SHP77 (cell line): Measurements from ENCODE around the gene CLEC4A.
A peak's percentile ranks its signal among the peaks of the same experiment; 100 is the strongest.
"Not testable (repeated sequence)": the region's sequence is repeated elsewhere in the genome, so short reads cannot be mapped to it uniquely, and the experiment has no call there.

ENCODE experiments used
- DNase-seq, 2 experiments: peaks; one replicate each; lab custom pipeline; 2025; lab: John Stamatoyannopoulos, UW

Gene CLEC4A

DNA sequence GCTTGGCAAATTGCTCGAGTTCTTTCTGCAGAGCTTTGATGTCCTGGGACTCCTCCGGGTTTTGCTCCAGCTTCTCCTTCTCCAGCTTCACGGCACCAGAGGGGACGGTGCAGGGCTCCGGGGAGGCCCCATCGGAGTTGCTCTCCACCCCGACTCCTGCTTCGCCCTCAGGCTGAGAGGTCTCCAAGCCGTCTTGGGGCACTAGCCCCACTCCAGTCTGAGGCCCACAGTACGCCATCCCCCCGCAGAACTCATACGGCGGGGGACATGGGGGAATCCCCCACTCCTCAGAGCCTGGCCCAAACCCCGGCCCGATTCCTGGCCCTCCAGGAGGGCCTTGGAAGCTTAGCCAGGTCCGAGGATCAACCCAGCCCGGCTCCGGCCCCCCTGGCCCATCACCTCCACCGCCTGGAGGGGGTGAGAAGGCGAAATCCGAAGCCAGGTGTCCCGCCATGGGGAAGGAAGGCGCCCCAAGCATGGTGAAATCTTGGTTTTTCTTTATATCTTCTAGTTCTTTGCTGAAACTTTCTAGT, 11.0 kb downstream of the CLEC4A start:
- not testable (repeated sequence) for DNase-seq

DNA sequence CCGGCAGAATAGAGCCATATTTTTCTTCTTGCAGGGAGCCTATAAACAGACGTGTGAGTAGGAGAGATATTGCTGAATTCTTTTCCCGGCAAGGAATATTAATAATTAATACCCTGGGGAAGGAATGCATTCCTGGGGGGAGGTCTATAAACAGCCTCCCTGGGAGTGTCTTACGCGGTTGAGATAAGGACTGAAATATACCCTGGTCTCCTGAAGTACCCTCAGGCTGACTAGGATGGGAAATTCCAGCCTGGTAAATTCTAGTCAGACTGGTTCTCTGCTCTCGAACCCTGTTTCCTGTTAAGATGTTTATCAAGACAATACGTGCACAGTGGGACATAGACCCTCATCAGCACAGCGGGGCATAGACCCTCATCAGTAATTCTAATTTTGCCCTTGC, 18.2 kb downstream of the CLEC4A start:
- DNase-seq, result not testable (repeated sequence)

DNA sequence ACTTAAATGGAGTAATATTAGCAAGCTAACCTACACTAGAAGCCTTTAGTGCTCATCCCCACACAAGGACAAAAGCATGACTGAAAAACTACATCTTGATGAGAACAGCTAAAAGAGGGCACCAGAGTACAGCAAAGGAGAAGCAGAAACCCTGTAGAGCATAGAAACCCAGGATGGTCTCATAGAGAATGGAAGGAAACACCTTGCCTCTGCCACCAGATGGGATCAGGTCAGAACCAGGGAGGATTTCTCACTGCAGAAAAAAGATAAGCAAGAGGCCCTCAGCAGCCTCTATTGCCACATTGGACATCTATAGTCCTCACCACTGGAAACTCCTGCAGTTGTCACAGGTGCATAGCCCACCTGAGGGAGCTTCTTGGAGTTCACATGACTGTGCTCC, 19.8 kb downstream of the CLEC4A start:
- DNase-seq, result no peak

DNA sequence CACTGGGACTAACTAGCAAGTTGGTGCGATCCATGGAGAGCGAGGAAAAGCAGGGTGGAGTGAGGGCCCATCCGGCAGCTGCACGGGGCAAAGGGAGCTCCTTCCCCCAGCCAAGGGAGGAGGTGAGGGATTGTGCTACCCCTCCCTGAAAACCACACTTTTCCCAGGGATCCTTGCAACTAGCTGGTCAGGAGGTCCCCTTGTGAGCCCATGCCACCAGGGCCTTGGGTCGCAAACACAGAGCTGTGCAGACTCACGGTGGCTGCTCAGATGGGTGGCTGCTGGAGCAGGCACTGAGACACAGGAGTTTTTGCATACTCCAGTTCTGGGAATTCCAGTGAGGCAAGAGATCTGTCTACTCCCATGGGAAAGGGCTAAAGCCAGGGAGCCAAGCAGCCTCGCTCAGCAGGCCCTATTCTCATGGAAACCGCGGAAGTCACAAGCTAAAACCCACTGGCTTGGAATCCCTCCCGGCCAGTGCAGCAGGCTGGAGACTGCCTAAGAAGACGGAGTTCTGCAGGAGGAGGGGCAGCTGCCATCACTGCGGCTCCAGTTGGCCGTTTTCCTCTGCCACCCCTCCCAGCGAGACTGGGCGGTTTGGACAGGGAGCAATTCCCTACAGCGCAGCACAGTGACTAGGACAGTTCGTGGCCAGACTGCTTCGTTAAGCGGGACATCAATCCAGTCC, 22.5 kb downstream of the CLEC4A start:
- DNase-seq, result no peak

DNA sequence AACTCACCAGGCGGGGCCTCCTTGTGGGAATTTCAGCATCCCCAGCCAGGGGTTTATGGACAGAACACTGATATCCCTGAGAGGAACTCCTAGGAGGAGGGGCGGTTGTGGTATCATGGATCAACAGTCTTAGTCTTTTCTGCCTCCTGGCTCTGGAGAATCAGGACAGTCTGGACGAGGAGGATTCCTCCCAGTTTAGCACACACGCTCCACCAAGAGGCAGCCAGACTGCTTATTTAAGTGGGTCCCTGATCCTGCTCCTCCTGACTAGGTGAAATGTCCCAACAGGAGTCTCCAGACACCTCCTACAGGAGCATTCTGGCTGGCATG, 23.0 kb downstream of the CLEC4A start:
- DNase-seq, result no peak

DNA sequence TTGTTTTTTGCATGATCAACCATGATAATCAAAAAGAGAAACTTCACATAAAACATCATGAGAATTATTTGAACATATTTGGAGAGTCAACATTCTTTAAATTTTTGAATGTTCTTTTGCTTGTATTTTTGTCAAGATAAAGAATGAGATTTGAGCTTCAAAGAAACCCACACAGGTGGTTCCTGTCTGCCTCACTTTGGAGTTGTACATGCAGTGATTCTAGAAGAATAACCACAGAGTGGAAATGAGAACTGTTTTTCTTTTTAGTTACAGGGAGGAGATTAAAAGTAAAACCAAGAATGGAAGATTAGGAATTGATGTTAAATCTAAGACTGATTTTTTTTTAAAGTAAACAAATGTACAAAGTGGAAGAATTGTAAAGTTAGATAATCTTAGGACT, 31.1 kb downstream of the CLEC4A start:
- no peak for DNase-seq

DNA sequence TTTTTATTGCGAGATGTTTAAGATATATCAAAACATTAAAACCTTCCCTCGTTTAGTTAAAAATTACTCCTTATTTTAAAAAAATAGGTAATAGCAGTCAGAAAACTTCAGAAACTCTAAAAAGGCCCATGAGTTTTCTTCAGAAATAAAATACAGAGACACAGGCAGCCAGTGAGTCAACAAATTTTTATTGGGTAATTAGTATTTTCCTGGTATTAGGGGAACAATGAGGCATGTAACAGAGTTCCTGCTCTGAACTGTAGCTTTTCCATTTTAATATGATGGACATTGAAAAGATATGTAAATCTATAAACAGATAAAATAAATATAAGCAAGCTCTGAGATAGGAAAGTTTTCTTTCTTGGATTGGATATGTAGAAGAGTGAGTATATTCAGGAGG, 33.0 kb downstream of the CLEC4A start:
- no peak for DNase-seq

DNA sequence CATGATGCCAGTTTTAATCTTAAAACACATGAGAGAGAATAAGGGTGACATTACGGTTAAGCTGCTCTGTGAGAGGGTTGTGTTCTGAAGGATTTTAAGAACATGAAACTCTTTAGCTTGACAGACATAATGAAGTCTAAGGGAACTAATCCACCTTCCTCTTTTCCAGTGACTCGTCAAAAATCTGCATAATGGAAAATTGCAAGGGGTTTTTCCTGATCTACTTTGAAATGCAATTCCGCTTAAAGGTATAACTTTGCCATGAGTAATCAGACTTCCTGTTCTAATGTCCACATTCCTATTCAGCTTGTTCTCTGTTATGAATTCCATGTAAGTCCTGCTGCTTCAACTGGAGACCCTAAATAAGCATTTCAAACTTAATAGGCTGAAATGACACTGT, 33.4 kb downstream of the CLEC4A start, which contains the start of gene ZNF705A:
Gene ZNF705A (plus strand): TSS at position 171 of the 400 bp plus-strand sequence. CDS start 15,611 bp downstream, outside the sequence.
- no peak for DNase-seq

DNA sequence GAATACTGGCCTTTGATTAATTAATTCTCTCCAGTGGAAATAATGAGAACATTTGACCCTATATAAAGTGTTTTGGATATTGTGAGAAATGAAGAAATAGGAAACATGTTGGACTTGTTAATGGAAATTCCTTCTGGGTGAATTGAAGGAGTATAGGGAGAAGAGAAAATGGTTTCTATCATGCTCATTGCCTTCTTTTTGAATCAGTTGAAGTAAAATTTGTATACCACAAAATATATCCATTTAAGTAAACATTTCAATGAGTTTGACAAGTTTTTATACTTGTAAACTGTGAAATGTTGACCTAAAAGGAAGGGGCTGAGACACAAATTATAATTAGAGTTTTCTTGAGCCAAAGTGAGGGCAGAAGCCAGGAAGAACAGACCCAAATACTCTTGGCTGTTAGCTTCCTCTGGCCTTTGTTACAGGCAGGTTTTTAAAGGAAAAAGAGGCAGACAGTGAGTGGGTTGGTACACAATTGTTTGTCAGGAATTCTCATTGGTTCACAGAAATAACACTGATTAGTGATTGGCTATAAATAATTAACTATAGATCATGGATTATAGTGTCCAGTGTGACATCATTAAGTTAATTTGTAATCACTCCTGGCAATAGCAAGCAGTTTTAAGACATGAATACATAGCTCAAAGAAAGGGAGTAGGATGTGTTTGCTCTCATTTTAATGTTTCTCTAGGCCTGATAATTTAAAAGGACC, 34.2 kb downstream of the CLEC4A start:
- no peak for DNase-seq

DNA sequence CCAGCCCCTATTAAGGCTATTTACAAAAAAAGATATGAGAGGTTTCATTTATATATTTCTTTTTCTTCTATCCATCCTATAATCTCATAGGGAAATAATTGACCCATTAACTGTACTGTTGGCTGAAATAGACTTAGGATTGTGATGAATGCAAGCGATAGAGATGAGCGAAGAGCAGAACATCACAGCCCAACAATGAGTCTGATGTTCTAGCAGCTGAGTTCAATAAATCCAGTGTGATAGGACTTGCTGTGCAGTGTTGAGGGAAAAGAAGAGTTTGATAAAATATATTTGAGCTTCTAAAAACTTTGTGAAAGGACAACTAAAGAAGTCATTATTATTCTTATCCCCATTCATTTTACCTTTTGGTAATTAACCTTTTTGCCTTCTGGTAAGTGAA, 49.5 kb downstream of the CLEC4A start:
- not testable (repeated sequence) for DNase-seq

DNA sequence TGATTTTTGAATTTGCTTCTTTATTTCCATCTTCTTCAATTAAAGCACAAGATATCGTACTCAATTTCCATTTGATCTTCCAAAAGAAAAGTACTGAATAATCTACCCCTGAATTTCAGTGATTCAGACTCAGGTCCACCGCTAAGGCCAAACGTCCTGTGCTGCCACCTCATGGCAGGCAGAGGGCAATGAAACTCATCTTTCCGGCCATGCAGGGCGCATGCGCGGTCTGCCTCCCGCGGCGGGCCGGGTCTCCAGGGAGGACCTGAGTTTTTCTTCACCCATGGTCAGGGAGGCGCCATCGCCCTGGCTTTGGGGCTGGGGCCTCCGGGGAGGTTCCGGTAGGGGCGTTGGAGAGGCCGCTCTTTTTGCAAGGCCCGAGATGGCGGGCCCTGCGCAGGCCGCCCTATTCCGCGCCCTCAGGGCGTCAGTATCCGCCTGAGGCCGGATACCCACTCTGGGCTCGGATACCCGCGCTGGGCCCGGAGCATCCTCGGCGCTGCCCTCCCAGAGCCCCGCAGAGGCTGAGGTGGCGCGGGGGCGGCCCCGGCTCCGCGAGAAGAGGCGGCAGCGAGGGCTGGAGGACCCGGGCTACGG, 56.7 kb downstream of the CLEC4A start:
- DNase-seq, result peak in 1 of 2 experiments; percentile 12

DNA sequence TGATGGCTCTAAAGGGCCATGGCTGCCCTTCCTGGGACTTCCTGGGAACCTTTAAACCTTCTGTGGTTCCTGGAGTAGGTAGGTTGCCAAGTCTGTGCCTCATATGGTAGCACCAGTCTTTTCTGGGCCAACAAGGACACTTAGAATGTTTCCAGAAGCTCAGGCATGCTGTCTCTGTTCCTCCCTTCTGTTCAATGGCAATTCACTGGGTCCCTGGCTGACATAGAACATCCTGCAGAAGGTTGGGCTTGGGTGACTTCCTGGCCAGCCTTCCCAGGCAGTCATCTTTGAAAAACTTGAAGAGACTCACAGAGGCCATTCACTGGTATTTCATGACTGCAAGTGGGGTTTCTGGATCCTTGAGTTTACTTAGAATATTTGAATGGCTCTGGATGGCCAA, 57.9 kb downstream of the CLEC4A start:
- not testable (repeated sequence) for DNase-seq

DNA sequence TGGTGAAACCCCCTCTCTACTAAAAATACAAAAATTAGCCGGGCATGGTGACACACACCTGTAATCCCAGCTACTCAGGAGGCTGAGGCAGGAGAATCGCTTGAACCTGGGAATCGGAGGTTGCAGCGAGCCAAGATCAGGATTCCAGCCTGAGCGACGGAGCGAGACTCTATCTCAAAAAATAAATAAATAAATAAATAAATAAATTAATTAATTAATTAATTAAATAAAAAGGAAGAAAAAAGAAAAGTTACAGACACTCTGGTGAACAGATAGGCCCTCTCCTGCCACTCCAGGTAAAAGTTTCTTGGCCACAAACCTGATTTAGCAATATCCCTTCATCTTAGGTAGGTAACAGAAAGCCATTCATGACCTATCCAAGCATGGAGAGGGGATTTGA, 59.5 kb downstream of the CLEC4A start:
- DNase-seq, result not testable (repeated sequence)

DNA sequence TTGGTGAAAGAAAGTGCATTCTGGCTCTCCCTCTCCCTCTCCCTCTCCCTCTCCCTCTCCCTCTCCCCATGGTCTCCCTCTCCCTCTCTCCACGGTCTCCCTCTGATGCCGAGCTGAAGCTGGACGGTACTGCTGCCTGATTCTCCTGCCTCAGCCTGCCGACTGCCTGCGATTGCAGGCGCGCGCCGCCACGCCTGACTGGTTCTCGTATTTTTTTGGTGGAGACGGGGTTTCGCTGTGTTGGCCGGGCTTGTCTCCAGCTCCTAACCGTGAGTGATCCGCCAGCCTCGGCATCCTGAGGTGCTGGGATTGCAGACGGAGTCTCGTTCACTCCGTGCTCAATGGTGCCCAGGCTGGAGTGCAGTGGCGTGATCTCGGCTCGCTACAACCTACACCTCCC, 59.9 kb downstream of the CLEC4A start:
- DNase-seq, result not testable (repeated sequence)

DNA sequence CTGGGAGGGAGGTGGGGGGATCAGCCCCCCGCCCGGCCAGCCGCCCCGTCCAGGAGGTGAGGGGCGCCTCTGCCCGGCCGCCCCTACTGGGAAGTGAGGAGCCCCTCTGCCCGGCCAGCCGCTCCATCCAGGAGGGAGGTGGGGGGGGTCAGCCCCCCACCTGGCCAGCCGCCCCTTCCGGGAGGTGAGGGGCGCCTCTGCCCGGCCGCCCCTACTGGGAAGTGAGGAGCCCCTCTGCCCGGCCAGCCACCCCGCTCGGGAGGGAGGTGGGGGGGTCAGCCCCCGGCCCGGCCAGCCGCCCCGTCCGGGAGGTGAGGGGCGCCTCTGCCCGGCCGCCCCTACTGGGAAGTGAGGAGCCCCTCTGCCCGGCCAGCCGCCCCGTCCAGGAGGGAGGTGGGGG, 60.8 kb downstream of the CLEC4A start:
- not testable (repeated sequence) for DNase-seq

DNA sequence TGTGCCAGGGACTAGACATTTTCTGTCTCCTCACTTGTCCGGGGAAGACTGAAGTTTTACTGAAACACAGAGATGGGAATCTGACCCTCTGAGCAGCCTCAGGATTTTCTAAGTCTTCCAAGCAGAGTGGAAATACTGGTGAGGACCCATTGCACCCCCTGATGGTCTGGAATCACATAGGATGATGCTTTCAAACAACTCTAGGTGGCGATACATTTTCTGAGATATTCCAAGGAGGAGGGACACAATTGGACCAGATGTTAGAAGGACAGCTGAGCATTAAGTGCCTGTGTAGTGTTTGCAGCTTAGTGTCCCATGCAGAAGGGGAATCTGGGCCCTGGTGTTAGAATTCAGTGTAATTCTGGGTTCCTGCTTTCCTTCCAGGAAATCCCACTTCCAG, 64.7 kb downstream of the CLEC4A start:
- DNase-seq, result not testable (repeated sequence)
